Testis (tissue), 2 donors: ENCODE results near the gene UGT1A1.

Experiments used
- CTCF ChIP-seq, 3 experiments: fragments of 450-650 bp in 2 of 3; fragments of 200-600 bp in 1 of 3; sonication (generic) in 1 of 3; IDR thresholded peaks; one replicate each; pipeline ENCODE4 v1.5.1; 2016 to 2019; ENCODE audit warnings: antibody characterized with exemption in 3 of 3, mild to moderate bottlenecking in 2 of 3, moderate library complexity in 1 of 3
- POLR2A ChIP-seq: fragments of 450-650 bp; IDR thresholded peaks from one replicate; pipeline ENCODE4 v1.6.1; 2017; ENCODE audit warnings: antibody characterized with exemption, mild to moderate bottlenecking, moderate library complexity

- TF ChIP-seq CTCF (IDR thresholded peaks at IDR 0.05), result no peak
- TF ChIP-seq POLR2A, result no peak
Measured at GRCh38 chr2:233775414-233775813, 15.3 kb downstream of the UGT1A1 start.
